ENCODE results near the gene PHACTR3.

DNA sequence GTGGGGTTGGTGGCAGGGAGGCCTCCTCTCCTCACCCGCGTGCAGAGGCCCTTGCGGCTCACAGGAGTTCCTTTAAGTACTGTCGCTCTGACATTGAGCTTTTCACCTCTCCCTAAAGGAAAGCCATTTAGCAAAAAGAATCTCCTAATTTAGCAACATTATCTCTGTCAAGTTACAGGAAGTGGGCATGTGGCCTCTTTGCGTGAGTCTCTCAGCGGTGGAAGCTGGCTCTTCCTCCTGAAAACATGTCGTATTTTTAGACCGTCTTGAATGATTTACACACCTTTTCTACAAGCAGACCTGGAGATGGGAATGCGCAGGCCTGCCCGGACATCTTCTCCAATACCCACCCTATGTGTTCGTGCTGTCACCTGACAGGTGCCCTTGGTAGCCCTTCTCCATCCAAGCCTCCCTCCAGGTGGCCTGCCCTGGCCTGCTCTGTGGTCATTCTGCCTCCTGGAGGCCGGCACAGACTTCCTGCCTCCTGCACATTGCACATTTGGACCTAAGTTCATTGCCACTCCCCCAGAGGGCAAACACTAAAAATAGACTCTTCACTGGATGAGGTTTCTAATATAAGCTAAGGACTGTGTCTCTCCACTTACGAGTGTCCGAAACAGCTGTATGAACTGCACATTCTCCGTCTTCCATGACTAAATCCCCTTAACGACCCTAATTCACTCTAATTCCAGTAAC lies 18.5 kb upstream of the PHACTR3 start:
- no peak for TF ChIP-seq EZH2 (IDR thresholded peaks at IDR 0.05; ENCODE audit: low read length, unreplicated experiment)
- TF ChIP-seq, protein P1, sequence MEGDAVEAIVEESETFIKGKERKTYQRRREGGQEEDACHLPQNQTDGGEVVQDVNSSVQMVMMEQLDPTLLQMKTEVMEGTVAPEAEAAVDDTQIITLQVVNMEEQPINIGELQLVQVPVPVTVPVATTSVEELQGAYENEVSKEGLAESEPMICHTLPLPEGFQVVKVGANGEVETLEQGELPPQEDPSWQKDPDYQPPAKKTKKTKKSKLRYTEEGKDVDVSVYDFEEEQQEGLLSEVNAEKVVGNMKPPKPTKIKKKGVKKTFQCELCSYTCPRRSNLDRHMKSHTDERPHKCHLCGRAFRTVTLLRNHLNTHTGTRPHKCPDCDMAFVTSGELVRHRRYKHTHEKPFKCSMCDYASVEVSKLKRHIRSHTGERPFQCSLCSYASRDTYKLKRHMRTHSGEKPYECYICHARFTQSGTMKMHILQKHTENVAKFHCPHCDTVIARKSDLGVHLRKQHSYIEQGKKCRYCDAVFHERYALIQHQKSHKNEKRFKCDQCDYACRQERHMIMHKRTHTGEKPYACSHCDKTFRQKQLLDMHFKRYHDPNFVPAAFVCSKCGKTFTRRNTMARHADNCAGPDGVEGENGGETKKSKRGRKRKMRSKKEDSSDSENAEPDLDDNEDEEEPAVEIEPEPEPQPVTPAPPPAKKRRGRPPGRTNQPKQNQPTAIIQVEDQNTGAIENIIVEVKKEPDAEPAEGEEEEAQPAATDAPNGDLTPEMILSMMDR (conservative IDR thresholded peaks at IDR 0.05; ENCODE audit: low read depth, low read length) = no peak
